Measurements from ENCODE around the gene PPIF.

- TF ChIP-seq CTCF (IDR thresholded peaks at IDR 0.05 in 8 of 11, conservative IDR thresholded peaks at IDR 0.05 in 3 of 11) (no peak), POLR2AphosphoS5 (IDR thresholded peaks at IDR 0.05) (no peak)
These were observed 47.4 kb downstream of the PPIF start for GRCh38 chr10:79394664-79395063.
